GM23248 (cell line): ENCODE data around the gene TMEM82.

Experiments used
- EZH2 ChIP-seq: fragments of 200-600 bp; sonication (generic); IDR thresholded peaks from 2 replicates; pipeline ENCODE4 v1.6.1; 2018; ENCODE audit warnings: antibody characterized with exemption, mild to moderate bottlenecking; ENCODE audit not compliant: insufficient read depth, poor library complexity, severe bottlenecking
- EZH2phosphoT487 ChIP-seq: fragments of 200-600 bp; sonication (generic); IDR thresholded peaks from 2 replicates; pipeline ENCODE4 v1.6.1; 2018; ENCODE audit warnings: antibody characterized with exemption, moderate library complexity, mild to moderate bottlenecking, low read depth; ENCODE audit not compliant: insufficient read depth

DNA sequence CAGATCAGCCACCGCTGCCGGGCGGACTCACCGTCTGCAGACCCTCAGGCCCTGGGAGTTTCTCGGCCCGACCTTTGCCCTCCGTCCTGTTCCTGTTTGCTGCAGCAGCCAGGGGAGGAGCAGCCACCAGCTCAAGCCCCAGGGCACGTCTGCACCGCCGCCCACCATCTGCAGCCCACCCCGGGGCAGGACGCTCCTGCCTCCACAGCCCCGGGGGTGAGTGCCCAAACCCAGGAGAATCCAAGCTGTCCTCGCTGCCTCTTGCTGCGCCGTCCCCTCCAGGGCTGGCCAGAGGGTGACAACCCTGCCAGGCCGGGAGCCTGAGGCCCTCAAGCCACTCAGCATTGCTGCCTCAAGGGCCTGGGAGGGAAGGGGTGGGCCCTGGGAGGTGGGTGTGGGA, 7.4 kb upstream of the TMEM82 start:
- no peak for TF ChIP-seq EZH2phosphoT487
- no peak for TF ChIP-seq EZH2
